Activated CD8-positive, alpha-beta T cell treated with anti-CD3 and anti-CD28 coated beads for 36 hours (primary cell): Measurements from ENCODE around the gene TMPRSS4. TPM values are rescaled to one million over a fixed set of nuclear protein-coding genes. Genes with fewer than 3 reads are reported as not detected.

ENCODE experiments used
- ATAC-seq: fragments of 200-7000 bp; cut with Tn5 transposase; one replicate; pipeline ENCODE4 v1.10.0; 2021; ENCODE audit warnings: mild to moderate bottlenecking, moderate library complexity
- CTCF ChIA-PET: fragments of 350-600 bp; sonication (Branson Sonifier 250); formaldehyde crosslinking; loops from one replicate; lab custom pipeline; 2021; ENCODE audit warnings: antibody characterized with exemption; lab: Charles Lee
- POLR2A ChIA-PET: fragments of 350-600 bp; sonication (Branson Sonifier 250); formaldehyde crosslinking; loops from one replicate; lab custom pipeline; 2021; ENCODE audit warnings: antibody characterized with exemption; lab: Charles Lee
- DNase-seq: peaks from one replicate; pipeline ENCODE4 v3.0.0-alpha.2; 2020
- H3K27ac Mint-ChIP-seq: one replicate; pipeline ENCODE4 v1.8.0; 2021; ENCODE audit warnings: mild to moderate bottlenecking, mixed read lengths
- H3K27me3 Mint-ChIP-seq: one replicate; pipeline ENCODE4 v1.8.0; 2021; ENCODE audit warnings: mixed read lengths
- H3K36me3 Mint-ChIP-seq: one replicate; pipeline ENCODE4 v1.8.0; 2021; ENCODE audit warnings: low read depth, mixed read lengths
- H3K4me1 Mint-ChIP-seq: one replicate; pipeline ENCODE4 v1.8.0; 2021; ENCODE audit warnings: low read depth, mixed read lengths
- H3K4me3 Mint-ChIP-seq: one replicate; pipeline ENCODE4 v1.8.0; 2021; ENCODE audit warnings: mild to moderate bottlenecking, moderate library complexity, mixed read lengths
- H3K9me3 Mint-ChIP-seq: one replicate; pipeline ENCODE4 v1.8.0; 2021; ENCODE audit warnings: mixed read lengths
- CTCF ChIP-seq: fragments of 200-600 bp; IDR thresholded peaks from one replicate; pipeline ENCODE4 v1.8.0; 2022; ENCODE audit warnings: antibody characterized with exemption, mild to moderate bottlenecking
- intact Hi-C: fragments of 100-400 bp; cut with micrococcal nuclease; formaldehyde crosslinking; loops from one replicate; pipeline ENCODE4 v1.10.0; 2022
- total RNA-seq, 2 experiments: library from RNA; stranded (reverse); gene quantifications; one replicate each; pipeline ENCODE4 v1.2.3, GENCODE V29; 2021

TMPRSS4 gene
- total RNA-seq, 2 experiments from 2014 or later, result not detected

- ChIA-PET CTCF (interaction anchor here (0.8 kb wide), 1 partner anchor 32 kb away, joined by 4 read pairs; no protein-coding TSS in a partner anchor), POLR2A (no interaction called here)
- Mint-ChIP-seq H3K27ac (no peak overlapping the region), H3K9me3 (no peaks in the 10 kb centered on the region), H3K36me3 (no peaks in the 10 kb centered on the region), H3K27me3 (no peaks in the 10 kb centered on the region), H3K4me1 (peaks cover 31% of the 10 kb centered on the region), H3K4me3 (no peak overlapping the region)
- intact Hi-C loops, result no loop called here
- TF ChIP-seq CTCF, result no peak
- DNase-seq (no peak), ATAC-seq (no peak)
Measured at GRCh38 chr11:118112711-118113430, 36.0 kb downstream of the TMPRSS4 start.

GRCh38 chr11:118114266-118114665 lies 37.4 kb downstream of the TMPRSS4 start:
- no peak for TF ChIP-seq CTCF
- Mint-ChIP-seq H3K9me3 (no peaks in the 10 kb centered on the region), H3K36me3 (no peaks in the 10 kb centered on the region), H3K4me3 (no peak overlapping the region), H3K4me1 (peaks cover 39% of the 10 kb centered on the region), H3K27ac (no peak overlapping the region), H3K27me3 (no peaks in the 10 kb centered on the region)
- CTCF ChIA-PET, result interaction anchor here (0.9 to 1.1 kb wide), 2 partner anchors 57 to 162 kb away, joined by 3 read pairs; no protein-coding TSS in a partner anchor
- POLR2A ChIA-PET, result interaction anchor here (0.7 kb wide), 1 partner anchor 12 kb away, joined by 3 read pairs; no protein-coding TSS in a partner anchor
- ATAC-seq (no peak), DNase-seq (no peak)
- intact Hi-C loops, result no loop called here

- Mint-ChIP-seq H3K4me1 (peaks cover 39% of the 10 kb centered on the region), H3K9me3 (no peaks in the 10 kb centered on the region), H3K27me3 (no peaks in the 10 kb centered on the region), H3K36me3 (no peaks in the 10 kb centered on the region), H3K4me3 (no peak overlapping the region), H3K27ac (peak overlapping the region; percentile 6)
- TF ChIP-seq CTCF, result no peak
- no peak for ATAC-seq
- POLR2A ChIA-PET, result interaction anchor here (1.0 kb wide), 1 partner anchor 120 kb away, joined by 3 read pairs; no protein-coding TSS in a partner anchor
- CTCF ChIA-PET, result no interaction called here
- intact Hi-C loops, result no loop called here
- no peak for DNase-seq
Measured at GRCh38 chr11:118115048-118115447, 38.2 kb downstream of the TMPRSS4 start.

- Mint-ChIP-seq H3K4me3 (peak overlapping the region; percentile 58), H3K4me1 (peaks cover 34% of the 10 kb centered on the region), H3K27ac (peak overlapping the region; percentile 77), H3K27me3 (no peaks in the 10 kb centered on the region), H3K9me3 (peaks cover 6% of the 10 kb centered on the region), H3K36me3 (peaks cover 2% of the 10 kb centered on the region)
- intact Hi-C loops, result no loop called here
- DNase-seq, result peak; percentile 77
- CTCF ChIA-PET, result interaction anchor here (0.8 to 1.9 kb wide), 4 partner anchors 10 to 53 kb away, joined by 3 to 11 read pairs (median 3); no protein-coding TSS in a partner anchor
- peak; percentile 99 for ATAC-seq
- no peak for TF ChIP-seq CTCF
- POLR2A ChIA-PET, result no interaction called here
Measured at GRCh38 chr11:118117790-118118601, 41.1 kb downstream of the TMPRSS4 start.
